ENCODE measurements around the gene PTPN22.
A peak's percentile ranks its signal among the peaks of the same experiment; 100 is the strongest.
"Not testable (repeated sequence)": the region's sequence is repeated elsewhere in the genome, so short reads cannot be mapped to it uniquely, and the experiment has no call there.

The PTPN22 gene

DNA sequence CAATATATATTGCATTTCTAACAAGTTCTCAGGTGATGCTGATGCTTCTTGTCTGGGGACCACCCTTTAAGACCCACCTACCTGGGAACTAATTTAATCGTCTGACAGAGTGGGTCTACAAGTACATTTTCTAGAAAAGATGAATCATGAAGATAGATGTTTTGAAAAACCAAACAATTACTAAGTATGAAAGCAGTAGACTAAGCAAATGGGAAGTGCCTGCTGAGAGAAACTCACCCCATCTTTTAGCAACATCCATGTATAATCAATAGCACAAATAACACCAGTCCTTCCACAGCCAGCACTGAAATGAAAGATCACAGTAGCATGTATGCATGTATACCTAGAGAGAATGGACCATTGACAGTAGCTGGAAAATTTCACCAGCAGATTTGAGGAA lies 17.3 kb downstream of the PTPN22 start:
- TF ChIP-seq, protein P1, sequence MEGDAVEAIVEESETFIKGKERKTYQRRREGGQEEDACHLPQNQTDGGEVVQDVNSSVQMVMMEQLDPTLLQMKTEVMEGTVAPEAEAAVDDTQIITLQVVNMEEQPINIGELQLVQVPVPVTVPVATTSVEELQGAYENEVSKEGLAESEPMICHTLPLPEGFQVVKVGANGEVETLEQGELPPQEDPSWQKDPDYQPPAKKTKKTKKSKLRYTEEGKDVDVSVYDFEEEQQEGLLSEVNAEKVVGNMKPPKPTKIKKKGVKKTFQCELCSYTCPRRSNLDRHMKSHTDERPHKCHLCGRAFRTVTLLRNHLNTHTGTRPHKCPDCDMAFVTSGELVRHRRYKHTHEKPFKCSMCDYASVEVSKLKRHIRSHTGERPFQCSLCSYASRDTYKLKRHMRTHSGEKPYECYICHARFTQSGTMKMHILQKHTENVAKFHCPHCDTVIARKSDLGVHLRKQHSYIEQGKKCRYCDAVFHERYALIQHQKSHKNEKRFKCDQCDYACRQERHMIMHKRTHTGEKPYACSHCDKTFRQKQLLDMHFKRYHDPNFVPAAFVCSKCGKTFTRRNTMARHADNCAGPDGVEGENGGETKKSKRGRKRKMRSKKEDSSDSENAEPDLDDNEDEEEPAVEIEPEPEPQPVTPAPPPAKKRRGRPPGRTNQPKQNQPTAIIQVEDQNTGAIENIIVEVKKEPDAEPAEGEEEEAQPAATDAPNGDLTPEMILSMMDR (IDR thresholded peaks at IDR 0.05; ENCODE audit: insufficient read depth, low read depth, low read length, missing control alignments), result no peak
- no peak overlapping the region for H3K4me3 ChIP-seq (ENCODE audit: low read length)
- DNase-seq (ENCODE audit: low read depth), result no peak

DNA sequence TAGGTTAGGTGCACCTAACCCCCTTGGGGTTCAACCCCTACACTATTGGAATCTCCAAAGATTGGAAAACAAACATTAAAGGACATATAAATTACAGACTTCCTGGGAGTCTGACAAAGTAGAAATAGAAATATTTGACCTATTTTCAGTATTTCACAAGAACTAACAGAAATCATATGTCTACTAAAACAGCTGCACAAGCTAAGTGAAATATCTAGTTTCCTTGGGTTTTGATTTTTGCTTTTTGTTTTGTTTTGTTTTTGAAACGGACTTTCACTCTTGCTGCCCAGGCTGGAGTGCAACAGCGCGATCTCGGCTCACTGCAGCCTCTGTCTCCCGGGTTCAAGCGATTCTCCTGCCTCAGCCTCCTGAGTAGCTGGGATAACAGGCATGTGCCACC lies 18.8 kb downstream of the PTPN22 start:
- not testable (repeated sequence) for H3K4me3 ChIP-seq (ENCODE audit: low read length)

DNA sequence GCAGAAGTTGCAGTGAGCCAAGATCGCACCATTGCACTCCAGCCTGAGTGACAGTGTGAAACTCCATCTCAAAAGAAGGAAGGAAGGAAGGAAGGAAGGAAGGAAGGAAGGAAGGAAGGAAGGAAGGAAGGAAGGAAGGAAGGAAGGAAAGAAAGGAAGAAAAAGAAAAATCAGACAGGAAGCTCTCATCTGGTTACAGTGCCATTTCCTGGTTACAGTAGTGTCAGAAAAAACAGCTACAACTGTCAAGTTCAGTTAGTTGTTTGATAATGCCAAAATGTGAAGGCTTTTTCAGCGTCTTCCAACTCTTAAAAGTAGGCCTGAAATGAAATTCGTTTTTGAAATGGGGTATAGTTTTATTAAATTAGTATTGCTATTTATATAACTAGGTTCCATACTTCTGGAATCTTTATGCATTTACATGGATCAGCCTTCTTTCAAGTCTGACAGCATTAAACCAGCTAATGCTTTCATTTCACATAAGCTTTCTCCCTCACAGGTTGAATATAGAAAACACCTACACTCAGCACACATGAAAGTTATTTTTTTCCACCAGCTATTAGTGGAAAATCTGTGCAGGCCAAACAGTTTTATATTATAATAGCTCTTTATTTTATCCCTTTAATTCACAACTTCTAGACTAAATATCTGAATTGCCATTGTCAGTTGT lies 21.2 kb downstream of the PTPN22 start:
- H3K4me3 ChIP-seq (ENCODE audit: low read length), result no peak overlapping the region
- TF ChIP-seq, protein P1 (IDR thresholded peaks at IDR 0.05; ENCODE audit: insufficient read depth, low read depth, low read length, missing control alignments), result no peak
- no peak for DNase-seq (ENCODE audit: low read depth)

More for the DNA sequence above, 18.8 kb downstream of the PTPN22 start:
- DNase-seq (ENCODE audit: low read depth), result not testable (repeated sequence)

DNA sequence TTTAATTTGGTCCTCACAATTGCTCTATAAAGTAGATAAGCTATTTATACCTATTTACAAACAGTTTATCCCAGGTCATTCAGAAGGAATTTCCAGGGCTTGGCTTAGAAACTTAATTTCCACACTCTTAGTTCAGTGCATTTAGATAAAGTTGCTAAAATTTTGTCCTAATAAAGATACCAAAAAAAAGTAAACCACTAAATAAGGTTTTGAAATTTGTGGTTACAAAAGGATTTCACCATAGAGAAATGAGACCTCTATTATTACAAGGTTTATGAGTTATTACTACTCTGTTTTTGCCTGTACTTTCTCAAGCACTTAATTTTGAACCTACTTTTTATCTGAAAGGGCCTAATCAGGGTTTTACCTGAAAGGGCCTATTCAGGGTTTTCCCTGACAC lies 22.4 kb downstream of the PTPN22 start:
- H3K4me3 ChIP-seq (ENCODE audit: low read length), result no peak overlapping the region
- no peak for DNase-seq (ENCODE audit: low read depth)

DNA sequence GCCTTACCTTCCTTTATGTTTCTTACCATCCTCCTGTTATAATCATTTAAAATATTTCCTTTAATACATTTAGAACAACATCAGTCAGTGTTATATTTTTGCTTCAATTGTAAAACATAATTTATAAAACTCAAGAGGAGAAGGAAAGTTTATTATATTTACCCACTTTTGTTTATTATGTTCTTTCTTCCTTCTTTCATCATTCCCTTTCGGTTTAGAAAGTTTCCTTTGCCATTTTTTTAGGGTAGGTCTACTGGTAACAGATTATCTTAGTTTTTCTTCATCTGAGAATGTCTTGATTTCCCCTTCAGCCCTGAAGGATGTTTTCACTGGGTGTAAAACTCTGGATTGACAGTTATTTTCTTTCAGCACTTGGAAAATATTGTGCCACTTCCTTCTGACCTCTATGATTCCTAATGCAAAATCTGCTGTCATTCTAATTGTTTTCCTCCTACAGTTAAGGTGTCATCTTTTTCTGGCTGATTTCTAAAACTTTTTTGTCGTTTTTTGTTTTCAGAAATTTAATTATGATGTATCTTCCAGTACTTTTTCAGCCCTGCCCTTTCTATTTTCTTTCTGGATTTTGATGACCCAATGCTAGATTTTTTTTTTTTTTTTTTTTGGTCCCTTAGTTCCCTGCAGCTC lies 25.0 kb downstream of the PTPN22 start:
- TF ChIP-seq, protein P1 (IDR thresholded peaks at IDR 0.05; ENCODE audit: insufficient read depth, low read depth, low read length, missing control alignments), result no peak
- H3K4me3 ChIP-seq (ENCODE audit: low read length), result no peak overlapping the region
- DNase-seq (ENCODE audit: low read depth), result no peak

More for the DNA sequence above, 22.4 kb downstream of the PTPN22 start:
- TF ChIP-seq, protein P1 (IDR thresholded peaks at IDR 0.05; ENCODE audit: insufficient read depth, low read depth, low read length, missing control alignments), result no peak

DNA sequence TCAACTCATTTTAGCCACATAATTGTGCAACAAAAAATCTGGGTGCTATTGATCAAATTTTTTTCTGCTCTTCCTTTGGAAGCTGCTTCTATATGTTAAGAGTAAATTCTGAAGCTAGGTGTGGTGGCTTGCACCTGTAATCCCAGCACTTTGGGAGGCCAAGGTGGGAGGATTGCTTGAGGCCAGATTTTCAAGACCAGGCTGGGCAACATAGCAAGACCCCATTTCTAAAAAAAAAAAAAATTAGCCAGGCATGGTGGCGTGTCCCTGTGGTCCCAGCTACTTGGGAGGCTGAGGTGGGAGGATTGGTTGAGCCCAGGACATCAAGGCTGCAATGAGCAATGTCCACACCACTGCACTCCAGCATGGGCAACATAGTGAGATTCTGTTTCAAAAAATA lies 35.0 kb downstream of the PTPN22 start:
- no peak for DNase-seq (ENCODE audit: low read depth)
- H3K4me3 ChIP-seq (ENCODE audit: low read length), result no peak overlapping the region
- TF ChIP-seq, protein P1 (IDR thresholded peaks at IDR 0.05; ENCODE audit: insufficient read depth, low read depth, low read length, missing control alignments), result no peak

DNA sequence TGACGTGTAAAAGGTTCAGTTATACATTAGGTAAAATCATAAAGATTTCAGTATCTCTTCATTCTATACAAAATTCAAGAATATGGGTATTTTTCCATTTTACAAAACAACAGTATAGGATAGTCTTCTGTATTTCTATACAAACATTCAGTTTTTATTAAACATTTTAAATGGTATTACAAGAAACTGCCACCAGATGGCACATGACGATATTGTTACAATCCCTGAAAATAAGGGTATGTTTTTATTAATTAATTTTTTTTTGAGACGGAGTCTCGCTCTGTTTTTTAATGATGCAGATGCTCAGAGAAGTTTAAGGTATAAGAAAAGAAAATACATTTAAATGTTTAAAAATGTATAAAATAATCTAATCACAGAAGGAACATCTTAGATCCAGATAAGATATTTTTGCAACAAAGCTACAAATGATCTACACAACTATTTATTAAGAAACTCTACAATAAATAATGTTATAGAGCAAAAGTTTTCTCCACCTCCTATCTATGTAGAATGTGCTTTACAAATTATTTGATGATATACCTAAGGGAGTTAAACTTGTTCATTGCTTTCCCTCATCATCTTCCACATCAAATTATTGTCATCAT lies 35.7 kb downstream of the PTPN22 start:
- peak; percentile 61 for DNase-seq (ENCODE audit: low read depth)
- H3K4me3 ChIP-seq (ENCODE audit: low read length), result no peak overlapping the region
- TF ChIP-seq, protein P1 (IDR thresholded peaks at IDR 0.05; ENCODE audit: insufficient read depth, low read depth, low read length, missing control alignments), result peak; percentile 39
